Astrocyte of the hippocampus (primary cell): Measurements from ENCODE around the gene ADK.
"Not testable (repeated sequence)": the region's sequence is repeated elsewhere in the genome, so short reads cannot be mapped to it uniquely, and the experiment has no call there.

Experiments
- DNase-seq: peaks from one replicate; pipeline ENCODE4 v3.0.0; 2011; ENCODE audit warnings: low read depth, low spot score

ADK gene

GRCh38 chr10:74300074-74300621 lies 149.1 kb downstream of the ADK start:
- DNase-seq, result not testable (repeated sequence)

- no peak for DNase-seq
Measured at GRCh38 chr10:74300666-74301065, 149.6 kb downstream of the ADK start.

GRCh38 chr10:74305730-74306129 lies 154.7 kb downstream of the ADK start:
- DNase-seq, result no peak

- DNase-seq, result no peak
Measured at GRCh38 chr10:74306227-74306982, 155.4 kb downstream of the ADK start.

- no peak for DNase-seq
Measured at GRCh38 chr10:74307061-74307651, 156.1 kb downstream of the ADK start.

- DNase-seq, result no peak
Measured at GRCh38 chr10:74310652-74311257, 159.7 kb downstream of the ADK start.

GRCh38 chr10:74314166-74314565 lies 163.1 kb downstream of the ADK start:
- DNase-seq, result no peak

- DNase-seq, result no peak
Measured at GRCh38 chr10:74320026-74320425, 169.0 kb downstream of the ADK start.

- DNase-seq, result no peak
Measured at GRCh38 chr10:74320717-74321116, 169.7 kb downstream of the ADK start.

- DNase-seq, result no peak
Measured at GRCh38 chr10:74322141-74322540, 171.1 kb downstream of the ADK start.

GRCh38 chr10:74322565-74322964 lies 171.5 kb downstream of the ADK start:
- DNase-seq, result no peak

- no peak for DNase-seq
Measured at GRCh38 chr10:74328388-74328787, 177.4 kb downstream of the ADK start.

GRCh38 chr10:74329873-74330272 lies 178.9 kb downstream of the ADK start:
- DNase-seq, result no peak

- no peak for DNase-seq
Measured at GRCh38 chr10:74330646-74331045, 179.6 kb downstream of the ADK start.

GRCh38 chr10:74332398-74332797 lies 181.4 kb downstream of the ADK start:
- DNase-seq, result no peak

- DNase-seq, result no peak
Measured at GRCh38 chr10:74333174-74333573, 182.2 kb downstream of the ADK start.

GRCh38 chr10:74334221-74334620 lies 183.2 kb downstream of the ADK start:
- no peak for DNase-seq

GRCh38 chr10:74335501-74335900 lies 184.5 kb downstream of the ADK start:
- no peak for DNase-seq

GRCh38 chr10:74337330-74338016 lies 186.5 kb downstream of the ADK start:
- DNase-seq, result no peak

- DNase-seq, result no peak
Measured at GRCh38 chr10:74342991-74343390, 192.0 kb downstream of the ADK start.

- no peak for DNase-seq
Measured at GRCh38 chr10:74343804-74344203, 192.8 kb downstream of the ADK start.

GRCh38 chr10:74344306-74344705 lies 193.3 kb downstream of the ADK start:
- no peak for DNase-seq
